WERI-Rb-1 (cell line): ENCODE results near the gene NPLOC4.

Experiments
- DNase-seq: peaks from one replicate; pipeline ENCODE4 v3.0.0-alpha.2; 2020
- H3K27ac ChIP-seq: fragments of 250-450 bp; sonication (Bioruptor Pico); 2 replicates; pipeline ENCODE4 v1.5.1; 2020; ENCODE audit warnings: mild to moderate bottlenecking, moderate library complexity
- H3K27me3 ChIP-seq: fragments of 250-450 bp; sonication (Bioruptor Pico); 2 replicates; pipeline ENCODE4 v1.5.1; 2021; ENCODE audit warnings: mild to moderate bottlenecking, low read depth, moderate library complexity; ENCODE audit not compliant: insufficient read depth, severe bottlenecking
- H3K36me3 ChIP-seq: fragments of 250-450 bp; sonication (Bioruptor Pico); 2 replicates; pipeline ENCODE4 v1.5.1; 2020; ENCODE audit warnings: mild to moderate bottlenecking, moderate library complexity
- H3K4me3 ChIP-seq: 2 replicates; pipeline ENCODE4 v1.5.1; 2011; ENCODE audit warnings: low read depth, mild to moderate bottlenecking, control low read depth, low read length
- H3K9me3 ChIP-seq: fragments of 250-450 bp; sonication (Bioruptor Pico); 2 replicates; pipeline ENCODE4 v1.5.1; 2021; ENCODE audit warnings: mild to moderate bottlenecking, moderate library complexity; ENCODE audit not compliant: severe bottlenecking
- TF ChIP-seq, protein P1 (sequence below): IDR thresholded peaks from 2 replicates; pipeline ENCODE4 v1.5.1; 2011; ENCODE audit warnings: low read depth, mild to moderate bottlenecking, control low read depth, inconsistent platforms, low read length

Gene NPLOC4

GRCh38 chr17:81508639-81509206 is 128.2 kb downstream of the NPLOC4 start:
- H3K27ac ChIP-seq: no peak overlapping the region
- H3K36me3 ChIP-seq: peaks cover 45% of the 10 kb centered on the region
- TF ChIP-seq, protein P1, sequence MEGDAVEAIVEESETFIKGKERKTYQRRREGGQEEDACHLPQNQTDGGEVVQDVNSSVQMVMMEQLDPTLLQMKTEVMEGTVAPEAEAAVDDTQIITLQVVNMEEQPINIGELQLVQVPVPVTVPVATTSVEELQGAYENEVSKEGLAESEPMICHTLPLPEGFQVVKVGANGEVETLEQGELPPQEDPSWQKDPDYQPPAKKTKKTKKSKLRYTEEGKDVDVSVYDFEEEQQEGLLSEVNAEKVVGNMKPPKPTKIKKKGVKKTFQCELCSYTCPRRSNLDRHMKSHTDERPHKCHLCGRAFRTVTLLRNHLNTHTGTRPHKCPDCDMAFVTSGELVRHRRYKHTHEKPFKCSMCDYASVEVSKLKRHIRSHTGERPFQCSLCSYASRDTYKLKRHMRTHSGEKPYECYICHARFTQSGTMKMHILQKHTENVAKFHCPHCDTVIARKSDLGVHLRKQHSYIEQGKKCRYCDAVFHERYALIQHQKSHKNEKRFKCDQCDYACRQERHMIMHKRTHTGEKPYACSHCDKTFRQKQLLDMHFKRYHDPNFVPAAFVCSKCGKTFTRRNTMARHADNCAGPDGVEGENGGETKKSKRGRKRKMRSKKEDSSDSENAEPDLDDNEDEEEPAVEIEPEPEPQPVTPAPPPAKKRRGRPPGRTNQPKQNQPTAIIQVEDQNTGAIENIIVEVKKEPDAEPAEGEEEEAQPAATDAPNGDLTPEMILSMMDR: no peak
- H3K27me3 ChIP-seq: no peaks in the 10 kb centered on the region
- DNase-seq: peak; percentile 33
- H3K4me3 ChIP-seq: no peak overlapping the region
- H3K9me3 ChIP-seq: peaks cover 2% of the 10 kb centered on the region
